Smooth muscle cell (in vitro differentiated cells): Measurements from ENCODE around the gene LARP4B. TPM values are rescaled to one million over a fixed set of nuclear protein-coding genes. Genes with fewer than 3 reads are reported as not detected.
A peak's percentile ranks its signal among the peaks of the same experiment; 100 is the strongest.

Source experiments
- DNase-seq: peaks from one replicate; lab custom pipeline; 2025; ENCODE audit not compliant: unreplicated experiment; lab: John Stamatoyannopoulos, UW
- H2AFZ ChIP-seq: fragments of 200-600 bp; sonication (generic); 2 replicates; pipeline ENCODE4 v1.6.0; 2016; ENCODE audit warnings: antibody characterized with exemption, low read depth, mild to moderate bottlenecking
- H3F3A ChIP-seq: fragments of 200-600 bp; sonication (generic); 2 replicates; pipeline ENCODE4 v1.6.0; 2017; ENCODE audit warnings: antibody characterized with exemption, low read depth
- H3K27ac ChIP-seq: fragments of 200-600 bp; sonication (generic); 2 replicates; pipeline ENCODE4 v1.5.1; 2016; ENCODE audit warnings: low read depth, mild to moderate bottlenecking
- H3K27me3 ChIP-seq: fragments of 200-600 bp; sonication (generic); 2 replicates; pipeline ENCODE4 v1.6.1; 2016; ENCODE audit warnings: low read depth, mild to moderate bottlenecking
- H3K36me3 ChIP-seq: fragments of 200-600 bp; sonication (generic); 2 replicates; pipeline ENCODE4 v1.5.1; 2016; ENCODE audit warnings: low read depth
- H3K4me1 ChIP-seq: fragments of 200-600 bp; sonication (generic); 2 replicates; pipeline ENCODE4 v1.5.1; 2016; ENCODE audit warnings: low read depth
- H3K4me2 ChIP-seq: fragments of 200-600 bp; sonication (generic); 2 replicates; pipeline ENCODE4 v1.6.0; 2016; ENCODE audit warnings: mild to moderate bottlenecking
- H3K4me3 ChIP-seq: fragments of 200-600 bp; sonication (generic); 2 replicates; pipeline ENCODE4 v1.5.1; 2016; ENCODE audit warnings: mild to moderate bottlenecking
- H3K79me2 ChIP-seq: fragments of 200-600 bp; sonication (generic); 2 replicates; pipeline ENCODE4 v1.6.0; 2016; ENCODE audit warnings: low read depth, mild to moderate bottlenecking
- H3K9ac ChIP-seq: fragments of 200-600 bp; sonication (generic); 2 replicates; pipeline ENCODE4 v1.6.0; 2016; ENCODE audit warnings: low read depth
- H3K9me3 ChIP-seq: fragments of 200-600 bp; sonication (generic); replicated peaks from 2 replicates; pipeline ENCODE4 v1.5.1; 2016; ENCODE audit warnings: low read depth
- H4K20me1 ChIP-seq: fragments of 200-600 bp; sonication (generic); 2 replicates; pipeline ENCODE4 v1.6.0; 2016; ENCODE audit warnings: low read depth
- WGBS: methylation state at CpG from one replicate; pipeline ENCODE4 v1.1.7; 2016; ENCODE audit warnings: low lambda C conversion rate; 5-methylcytosine and 5-hydroxymethylcytosine counted together
- polyA plus RNA-seq: library from polyadenylated mRNA; unstranded; fragments of >200 nt; fragmentation: Nextera tagmentation; extraction: Ambion mirVana; gene quantifications from 2 replicates; pipeline ENCODE4 v1.2.1, GENCODE V29; 2016
- total RNA-seq: library from RNA; depleted of rRNA; stranded (reverse); fragments of >200 nt; gene quantifications from 2 replicates; pipeline ENCODE4 v1.2.3, GENCODE V29; 2014
- TF ChIP-seq, protein P1 (sequence below): fragments of 200-600 bp; sonication (generic); IDR thresholded peaks from 2 replicates; pipeline ENCODE4 v1.5.1; 2017; ENCODE audit warnings: borderline replicate concordance, mild to moderate bottlenecking, antibody characterized with exemption; ENCODE audit not compliant: insufficient read depth, poor library complexity, severe bottlenecking

Gene LARP4B
- total and polyA plus RNA-seq, 2 experiments from 2014 or later = 16.7 to 24.9 TPM

DNA sequence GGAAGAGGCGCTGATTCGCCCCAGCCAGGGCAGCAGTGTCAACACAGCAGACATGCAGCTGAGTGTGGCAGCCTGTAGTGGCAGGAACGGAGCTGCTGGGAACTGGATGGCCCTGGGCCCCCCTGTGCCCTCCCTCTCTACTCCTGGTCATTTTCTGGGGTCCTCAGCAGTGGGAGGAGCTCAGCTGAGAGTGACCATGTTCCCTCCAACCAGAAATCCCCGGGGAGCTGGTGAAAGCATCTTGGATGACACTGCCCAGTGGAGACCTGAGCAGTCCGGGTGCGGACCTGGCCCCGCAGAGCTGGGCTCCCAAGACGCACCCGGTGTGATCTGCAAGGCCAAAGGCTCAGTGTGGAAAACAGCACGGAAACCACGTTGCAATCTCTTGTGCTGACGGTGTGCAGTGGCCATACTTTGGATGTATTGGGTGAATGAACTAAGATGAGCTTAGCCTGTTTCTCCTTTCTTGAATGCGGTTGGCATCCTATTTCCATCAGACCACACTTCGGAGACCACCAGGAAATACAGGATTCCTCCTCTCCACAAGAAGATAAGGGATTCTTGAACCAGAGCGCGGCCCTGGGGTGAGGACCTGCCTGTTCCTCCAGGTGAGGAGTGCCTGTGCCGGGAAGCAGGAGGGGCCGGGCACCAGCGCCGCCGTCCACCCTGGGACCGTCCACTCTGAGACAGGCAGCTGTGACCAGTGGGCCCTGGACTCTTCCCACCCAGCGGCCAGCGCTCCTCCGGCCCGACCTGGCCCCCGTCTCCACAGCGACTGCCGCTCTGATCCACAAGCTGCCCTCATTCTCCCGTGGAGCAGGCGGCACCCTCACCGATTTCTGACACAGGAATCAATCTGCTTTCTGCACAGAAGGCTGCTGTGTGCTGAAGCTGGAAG is 148.5 kb downstream of the LARP4B start:
- TF ChIP-seq, protein P1, sequence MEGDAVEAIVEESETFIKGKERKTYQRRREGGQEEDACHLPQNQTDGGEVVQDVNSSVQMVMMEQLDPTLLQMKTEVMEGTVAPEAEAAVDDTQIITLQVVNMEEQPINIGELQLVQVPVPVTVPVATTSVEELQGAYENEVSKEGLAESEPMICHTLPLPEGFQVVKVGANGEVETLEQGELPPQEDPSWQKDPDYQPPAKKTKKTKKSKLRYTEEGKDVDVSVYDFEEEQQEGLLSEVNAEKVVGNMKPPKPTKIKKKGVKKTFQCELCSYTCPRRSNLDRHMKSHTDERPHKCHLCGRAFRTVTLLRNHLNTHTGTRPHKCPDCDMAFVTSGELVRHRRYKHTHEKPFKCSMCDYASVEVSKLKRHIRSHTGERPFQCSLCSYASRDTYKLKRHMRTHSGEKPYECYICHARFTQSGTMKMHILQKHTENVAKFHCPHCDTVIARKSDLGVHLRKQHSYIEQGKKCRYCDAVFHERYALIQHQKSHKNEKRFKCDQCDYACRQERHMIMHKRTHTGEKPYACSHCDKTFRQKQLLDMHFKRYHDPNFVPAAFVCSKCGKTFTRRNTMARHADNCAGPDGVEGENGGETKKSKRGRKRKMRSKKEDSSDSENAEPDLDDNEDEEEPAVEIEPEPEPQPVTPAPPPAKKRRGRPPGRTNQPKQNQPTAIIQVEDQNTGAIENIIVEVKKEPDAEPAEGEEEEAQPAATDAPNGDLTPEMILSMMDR = no peak
- Histone ChIP-seq H3K27me3 (no peaks in the 10 kb centered on the region), H3K4me1 (peaks cover 7% of the 10 kb centered on the region), H3F3A (no peaks in the 10 kb centered on the region), H3K27ac (no peak overlapping the region), H3K9me3 (no peaks in the 10 kb centered on the region), H3K4me2 (no peak overlapping the region), H3K79me2 (no peaks in the 10 kb centered on the region), H2AFZ (no peak overlapping the region), H3K9ac (no peak overlapping the region), H3K4me3 (no peak overlapping the region), H3K36me3 (no peaks in the 10 kb centered on the region), H4K20me1 (no peaks in the 10 kb centered on the region)
- 93% methylated on average over 32 of the region's 32 CpGs for WGBS
- DNase-seq = no peak

- WGBS = 98% methylated on average over 21 of the region's 21 CpGs
- Histone ChIP-seq H3K4me1 (peaks cover 7% of the 10 kb centered on the region), H3K4me2 (no peak overlapping the region), H4K20me1 (no peaks in the 10 kb centered on the region), H3K36me3 (no peaks in the 10 kb centered on the region), H3K4me3 (no peak overlapping the region), H2AFZ (no peak overlapping the region), H3K27ac (no peak overlapping the region), H3K9me3 (no peaks in the 10 kb centered on the region), H3F3A (no peaks in the 10 kb centered on the region), H3K79me2 (no peaks in the 10 kb centered on the region), H3K27me3 (no peaks in the 10 kb centered on the region), H3K9ac (no peak overlapping the region)
- TF ChIP-seq, protein P1 = no peak
- no peak for DNase-seq
These were observed 150.7 kb downstream of the LARP4B start for GRCh38 chr10:780536-781524.

DNA sequence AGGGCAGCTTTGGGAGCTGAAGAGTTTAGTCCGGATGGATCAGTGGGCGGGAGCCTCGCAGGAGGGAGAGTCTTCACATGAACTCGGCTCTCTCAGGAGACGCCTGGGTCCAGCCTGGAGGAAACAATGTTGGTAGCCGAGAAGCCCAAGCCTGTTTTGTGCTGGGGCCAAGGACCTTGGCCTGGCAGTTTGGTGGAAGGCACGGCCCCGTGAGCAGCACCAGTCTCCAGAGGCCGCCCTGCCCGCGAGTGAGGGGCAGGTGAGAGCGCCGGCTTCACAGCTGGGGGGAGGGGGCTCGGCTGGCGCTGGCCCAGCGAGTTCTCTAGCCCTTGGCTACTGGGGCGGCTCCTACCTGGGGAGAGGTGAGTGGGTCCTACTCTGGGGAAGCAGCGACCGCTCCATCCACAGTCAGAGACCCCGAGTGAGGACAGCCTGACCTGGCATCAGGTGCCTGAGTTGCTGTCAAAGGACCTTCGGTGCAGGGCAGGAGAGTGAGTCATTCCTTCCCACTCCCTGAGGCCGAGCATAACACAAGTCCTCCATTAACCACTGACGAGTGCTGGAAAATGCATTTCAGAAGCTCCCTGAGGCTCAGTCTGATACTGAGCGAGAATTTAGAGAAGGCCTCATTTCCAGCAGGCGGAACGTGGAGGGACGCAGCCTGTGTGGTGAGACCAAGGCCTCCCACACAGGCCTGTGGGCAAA is 152.7 kb downstream of the LARP4B start:
- no peak for DNase-seq
- WGBS = 59% methylated on average over 23 of the region's 27 CpGs
- H3K27ac ChIP-seq = no peak overlapping the region

More for the DNA sequence above, 152.7 kb downstream of the LARP4B start:
- Histone ChIP-seq H2AFZ (no peak overlapping the region), H3K9me3 (no peaks in the 10 kb centered on the region), H4K20me1 (no peaks in the 10 kb centered on the region), H3K4me1 (no peaks in the 10 kb centered on the region), H3K9ac (no peak overlapping the region), H3F3A (no peaks in the 10 kb centered on the region), H3K36me3 (no peaks in the 10 kb centered on the region), H3K4me2 (peak overlapping the region; percentile 24), H3K79me2 (no peaks in the 10 kb centered on the region), H3K4me3 (no peak overlapping the region), H3K27me3 (no peaks in the 10 kb centered on the region)
- TF ChIP-seq, protein P1 = no peak
